ENCODE data around the gene MRPL41. TPM values are rescaled to one million over a fixed set of nuclear protein-coding genes. Genes with fewer than 3 reads are reported as not detected.
A peak's percentile ranks its signal among the peaks of the same experiment; 100 is the strongest.

Gene MRPL41
- total and polyA plus RNA-seq, 2 of the 13 experiments (the other 11 are each of a cell fraction or from before 2014, with no cell fraction given): 20.9 to 54.0 TPM

GRCh38 chr9:137578518-137579258, 27.0 kb downstream of the MRPL41 start, which contains the start of gene DPH7 (continued):
- TF ChIP-seq TOE1 (CRISPR knock-in tag; IDR thresholded peaks at IDR 0.05): no peak
- TF ChIP-seq ARHGAP35 (CRISPR knock-in tag; IDR thresholded peaks at IDR 0.05; ENCODE audit: borderline replicate concordance): no peak; the same call in 1 of the 2 replicates
- TF ChIP-seq GMEB1 (CRISPR knock-in tag; IDR thresholded peaks at IDR 0.05; ENCODE audit: borderline replicate concordance): peak; percentile 86; the same call in 1 of the 2 replicates
- 0 out of 2 replicates have a peak, but pooled peaks have one; percentile 12 for TF ChIP-seq ZNF263 (CRISPR knock-in tag; IDR thresholded peaks at IDR 0.05)
- TF ChIP-seq CEBPG (CRISPR knock-in tag; IDR thresholded peaks at IDR 0.05): no peak
- TF ChIP-seq ZNF331 (CRISPR knock-in tag; IDR thresholded peaks at IDR 0.05): peak; percentile 75
- TF ChIP-seq SOX5 (CRISPR knock-in tag; IDR thresholded peaks at IDR 0.05; ENCODE audit: borderline replicate concordance): no peak
- TF ChIP-seq TCF12 (IDR thresholded peaks at IDR 0.05): no peak
- peak; percentile 73; the same call in 1 of the 2 replicates for TF ChIP-seq TCF12 (CRISPR knock-in tag; IDR thresholded peaks at IDR 0.05)
- no peak for TF ChIP-seq CBX2 (IDR thresholded peaks at IDR 0.05; ENCODE audit: low read depth, low read length)
- no peak for TF ChIP-seq CBX2 (CRISPR knock-in tag; IDR thresholded peaks at IDR 0.05; ENCODE audit: low read depth)
- TF ChIP-seq ZNF841 (CRISPR knock-in tag; IDR thresholded peaks at IDR 0.05; ENCODE audit: borderline replicate concordance): peak; percentile 70; the same call in 1 of the 2 replicates
- no peak for TF ChIP-seq ZNF20 (CRISPR knock-in tag; IDR thresholded peaks at IDR 0.05)
- no peak; the same call in 1 of the 2 replicates for TF ChIP-seq NR1H2 (CRISPR knock-in tag; IDR thresholded peaks at IDR 0.05; ENCODE audit: borderline replicate concordance, low read depth)
- TF ChIP-seq ZNF143 (CRISPR knock-in tag; IDR thresholded peaks at IDR 0.05): no peak
- no peak for TF ChIP-seq U2AF2 (IDR thresholded peaks at IDR 0.05; ENCODE audit: low read depth, low read length)
- 0 out of 2 replicates have a peak, but pooled peaks have one; percentile 65 for TF ChIP-seq ZNF761 (CRISPR knock-in tag; conservative IDR thresholded peaks at IDR 0.05)
- TF ChIP-seq ATF7 (IDR thresholded peaks at IDR 0.05): no peak
- peak; percentile 54; the same call in 1 of the 2 replicates for TF ChIP-seq ATF7 (CRISPR knock-in tag; IDR thresholded peaks at IDR 0.05)
- TF ChIP-seq PHB2 (IDR thresholded peaks at IDR 0.05; ENCODE audit: partially characterized antibody): no peak
- TF ChIP-seq PAX8 (CRISPR knock-in tag; IDR thresholded peaks at IDR 0.05; ENCODE audit: borderline replicate concordance): no peak
- TF ChIP-seq U2AF1 (optimal IDR thresholded peaks at IDR 0.05; ENCODE audit: low read depth, low read length): no peak
- no peak for TF ChIP-seq ZNF510 (CRISPR knock-in tag; IDR thresholded peaks at IDR 0.05; ENCODE audit: low read depth)
- peak; percentile 88 for TF ChIP-seq ZFP90 (CRISPR knock-in tag; IDR thresholded peaks at IDR 0.05; ENCODE audit: borderline replicate concordance)
- TF ChIP-seq ZNF652 (CRISPR knock-in tag; IDR thresholded peaks at IDR 0.05; ENCODE audit: borderline replicate concordance, low read depth): peak; percentile 22; the same call in 1 of the 2 replicates
- TF ChIP-seq, protein P1, sequence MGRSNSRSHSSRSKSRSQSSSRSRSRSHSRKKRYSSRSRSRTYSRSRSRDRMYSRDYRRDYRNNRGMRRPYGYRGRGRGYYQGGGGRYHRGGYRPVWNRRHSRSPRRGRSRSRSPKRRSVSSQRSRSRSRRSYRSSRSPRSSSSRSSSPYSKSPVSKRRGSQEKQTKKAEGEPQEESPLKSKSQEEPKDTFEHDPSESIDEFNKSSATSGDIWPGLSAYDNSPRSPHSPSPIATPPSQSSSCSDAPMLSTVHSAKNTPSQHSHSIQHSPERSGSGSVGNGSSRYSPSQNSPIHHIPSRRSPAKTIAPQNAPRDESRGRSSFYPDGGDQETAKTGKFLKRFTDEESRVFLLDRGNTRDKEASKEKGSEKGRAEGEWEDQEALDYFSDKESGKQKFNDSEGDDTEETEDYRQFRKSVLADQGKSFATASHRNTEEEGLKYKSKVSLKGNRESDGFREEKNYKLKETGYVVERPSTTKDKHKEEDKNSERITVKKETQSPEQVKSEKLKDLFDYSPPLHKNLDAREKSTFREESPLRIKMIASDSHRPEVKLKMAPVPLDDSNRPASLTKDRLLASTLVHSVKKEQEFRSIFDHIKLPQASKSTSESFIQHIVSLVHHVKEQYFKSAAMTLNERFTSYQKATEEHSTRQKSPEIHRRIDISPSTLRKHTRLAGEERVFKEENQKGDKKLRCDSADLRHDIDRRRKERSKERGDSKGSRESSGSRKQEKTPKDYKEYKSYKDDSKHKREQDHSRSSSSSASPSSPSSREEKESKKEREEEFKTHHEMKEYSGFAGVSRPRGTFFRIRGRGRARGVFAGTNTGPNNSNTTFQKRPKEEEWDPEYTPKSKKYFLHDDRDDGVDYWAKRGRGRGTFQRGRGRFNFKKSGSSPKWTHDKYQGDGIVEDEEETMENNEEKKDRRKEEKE (IDR thresholded peaks at IDR 0.05): no peak
- no peak for TF ChIP-seq TSC22D2 (CRISPR knock-in tag; IDR thresholded peaks at IDR 0.05; ENCODE audit: borderline replicate concordance)

All from HepG2 (cell line).